ENCODE results near the gene MYO1B.

The MYO1B gene

DNA sequence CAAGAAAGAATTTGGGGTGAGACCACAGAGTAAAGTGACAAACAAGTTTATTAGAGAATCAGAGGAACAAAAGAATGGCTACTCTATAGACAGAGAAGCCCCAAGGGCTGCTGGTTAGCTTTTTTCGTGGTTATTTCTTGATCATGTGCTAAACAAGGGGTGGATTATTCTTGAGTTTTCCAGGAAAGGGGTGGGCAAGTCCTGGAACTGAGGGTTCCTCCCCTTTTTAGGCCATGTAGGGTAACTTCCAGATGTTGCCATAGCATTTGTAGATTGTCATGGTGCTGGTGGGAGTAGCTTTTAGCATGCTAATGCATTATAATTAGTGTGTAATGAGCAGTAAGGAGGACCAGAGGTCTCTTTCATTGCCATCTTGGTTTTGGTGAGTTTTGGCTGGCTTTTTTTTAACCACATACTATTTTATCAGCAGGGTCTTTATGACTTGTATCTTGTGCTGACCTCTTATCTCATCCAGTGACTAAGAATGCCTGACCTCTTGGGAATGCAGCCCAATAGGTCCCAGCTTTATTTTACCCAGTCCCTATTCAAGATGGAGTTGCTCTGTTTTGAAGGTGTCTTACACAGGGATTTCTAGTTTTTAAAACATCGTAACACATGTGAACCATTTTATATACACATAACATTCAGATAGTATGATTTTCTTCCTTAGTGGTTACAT lies 77.8 kb downstream of the MYO1B start:
- no peak for DNase-seq (ENCODE audit: low spot score)

- no peak for DNase-seq (ENCODE audit: low spot score)
Measured at GRCh38 chr2:191325651-191326365, 80.6 kb downstream of the MYO1B start.

DNA sequence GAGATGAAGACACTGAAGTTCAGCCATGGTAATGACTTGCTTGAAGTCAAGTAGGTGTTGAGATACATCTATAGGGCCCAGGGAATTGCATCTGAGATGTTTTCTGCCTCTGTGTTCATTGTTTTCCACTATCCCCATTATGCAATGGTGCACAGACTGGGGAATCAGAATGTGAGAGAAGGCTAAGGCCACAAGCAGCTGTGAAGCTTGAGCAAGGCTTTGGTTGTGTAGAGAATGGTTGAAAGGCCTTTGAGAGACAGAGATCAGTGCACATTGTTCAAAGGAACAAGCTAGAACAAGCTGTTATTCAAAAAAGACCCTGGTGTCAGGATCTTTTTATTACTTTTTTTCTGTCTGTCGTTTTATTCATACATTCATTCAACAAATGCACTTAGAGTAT lies 82.3 kb downstream of the MYO1B start:
- DNase-seq (ENCODE audit: low spot score), result no peak

DNA sequence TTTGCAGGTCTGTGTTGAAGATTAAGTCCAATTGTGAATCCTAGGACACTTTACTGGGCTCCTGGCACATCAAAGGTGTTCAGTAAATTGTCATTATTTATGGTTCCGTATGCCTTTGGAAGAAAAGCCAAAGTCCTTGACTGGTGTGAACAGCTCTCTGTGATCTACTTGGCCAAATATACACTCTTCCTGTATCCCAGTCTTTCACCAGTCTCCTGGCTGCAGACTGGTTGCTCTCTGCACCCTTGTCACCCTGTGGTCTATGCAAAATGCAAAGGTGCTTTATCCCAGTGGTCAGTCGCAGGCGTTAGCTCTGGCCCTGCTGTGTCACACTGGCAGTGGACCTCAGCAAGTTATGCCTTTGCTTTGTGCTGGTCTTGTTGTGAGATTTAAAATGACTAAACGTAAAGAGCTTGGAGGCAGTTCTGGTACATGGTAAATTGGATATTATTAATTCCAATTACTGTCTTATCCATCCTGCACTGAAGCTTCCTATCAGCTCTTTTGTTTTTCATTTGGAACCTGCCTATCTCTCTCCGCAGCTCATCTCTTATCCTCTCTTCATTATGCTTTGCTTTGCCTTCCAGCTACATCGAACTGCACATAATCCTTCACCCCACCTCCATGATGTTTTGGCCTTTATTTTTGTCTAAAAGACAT lies 83.1 kb downstream of the MYO1B start:
- no peak for DNase-seq (ENCODE audit: low spot score)

DNA sequence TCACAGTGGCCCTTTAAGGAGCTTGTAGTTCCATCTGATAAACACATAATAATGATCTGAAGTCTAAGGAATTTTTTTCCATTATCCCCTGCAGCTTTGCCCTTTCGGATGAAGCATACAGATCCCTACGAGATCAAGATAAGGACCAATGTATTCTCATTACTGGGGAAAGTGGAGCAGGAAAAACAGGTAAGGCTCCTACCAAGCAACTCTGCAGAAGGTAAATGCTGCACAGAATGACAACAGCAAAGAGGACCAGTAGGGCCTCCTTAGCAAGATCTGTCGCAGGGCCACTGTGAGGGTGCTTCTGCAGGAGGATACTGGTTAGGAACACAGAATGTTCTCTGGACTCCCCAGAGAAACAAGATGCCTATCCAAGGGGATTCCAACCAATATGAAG lies 84.6 kb downstream of the MYO1B start:
- DNase-seq (ENCODE audit: low spot score), result no peak

- DNase-seq (ENCODE audit: low spot score), result no peak
Measured at GRCh38 chr2:191333911-191334357, 88.7 kb downstream of the MYO1B start.

GRCh38 chr2:191335875-191336464 lies 90.8 kb downstream of the MYO1B start:
- DNase-seq (ENCODE audit: low spot score), result no peak

- no peak for DNase-seq (ENCODE audit: low spot score)
Measured at GRCh38 chr2:191341436-191341835, 96.2 kb downstream of the MYO1B start.

- no peak for DNase-seq (ENCODE audit: low spot score)
Measured at GRCh38 chr2:191343796-191344338, 98.7 kb downstream of the MYO1B start.

GRCh38 chr2:191345788-191346187 lies 100.6 kb downstream of the MYO1B start:
- DNase-seq (ENCODE audit: low spot score), result no peak

GRCh38 chr2:191347154-191347553 lies 102.0 kb downstream of the MYO1B start:
- no peak for DNase-seq (ENCODE audit: low spot score)

DNA sequence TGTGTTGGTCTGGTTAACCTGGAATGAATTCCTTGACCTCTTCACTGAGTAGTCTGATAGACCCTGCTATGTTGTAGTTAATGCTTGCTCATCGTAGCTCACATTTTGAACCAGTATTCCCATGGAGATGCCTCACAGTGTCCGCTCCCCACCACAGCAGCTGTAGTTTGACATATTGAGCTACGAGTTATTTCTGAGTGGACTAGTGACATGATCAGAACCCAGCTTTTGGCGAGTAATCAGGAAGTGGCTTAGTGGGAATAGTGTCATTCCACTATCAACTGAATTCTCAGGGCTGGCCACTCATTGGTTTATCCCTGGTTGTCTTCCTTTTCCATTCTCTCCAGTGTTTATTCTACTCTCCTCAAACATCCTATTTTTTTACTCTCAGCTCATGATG lies 102.7 kb downstream of the MYO1B start:
- DNase-seq (ENCODE audit: low spot score), result no peak

- DNase-seq (ENCODE audit: low spot score), result no peak
Measured at GRCh38 chr2:191349990-191350389, 104.8 kb downstream of the MYO1B start.

GRCh38 chr2:191350826-191351225 lies 105.6 kb downstream of the MYO1B start:
- DNase-seq (ENCODE audit: low spot score), result no peak

- no peak for DNase-seq (ENCODE audit: low spot score)
Measured at GRCh38 chr2:191351298-191351697, 106.1 kb downstream of the MYO1B start.

DNA sequence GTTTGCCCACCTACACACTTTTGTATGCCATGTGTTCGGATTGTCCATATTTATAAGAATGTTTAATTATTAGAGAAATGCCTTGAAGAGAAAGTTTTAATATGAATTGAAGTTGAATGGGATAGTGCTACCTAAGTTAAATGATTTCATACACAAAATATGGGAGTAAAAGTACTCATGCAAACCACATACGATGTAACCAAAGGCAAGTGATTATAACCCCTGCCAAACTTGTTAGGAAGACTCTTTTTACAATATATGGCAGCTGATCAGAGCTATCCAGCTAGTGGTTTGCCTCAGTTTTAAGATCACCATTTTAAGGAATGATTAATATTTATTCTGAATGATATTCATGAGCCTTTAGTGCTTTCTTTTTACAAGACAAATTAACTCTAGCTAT lies 106.7 kb downstream of the MYO1B start:
- DNase-seq (ENCODE audit: low spot score), result no peak

- no peak for DNase-seq (ENCODE audit: low spot score)
Measured at GRCh38 chr2:191352536-191352935, 107.3 kb downstream of the MYO1B start.

- DNase-seq (ENCODE audit: low spot score), result no peak
Measured at GRCh38 chr2:191355170-191355758, 110.1 kb downstream of the MYO1B start.

GRCh38 chr2:191357678-191358077 lies 112.5 kb downstream of the MYO1B start:
- DNase-seq (ENCODE audit: low spot score), result no peak

GRCh38 chr2:191358325-191359025 lies 113.3 kb downstream of the MYO1B start:
- no peak for DNase-seq (ENCODE audit: low spot score)

- DNase-seq (ENCODE audit: low spot score), result no peak
Measured at GRCh38 chr2:191359133-191359532, 113.9 kb downstream of the MYO1B start.

DNA sequence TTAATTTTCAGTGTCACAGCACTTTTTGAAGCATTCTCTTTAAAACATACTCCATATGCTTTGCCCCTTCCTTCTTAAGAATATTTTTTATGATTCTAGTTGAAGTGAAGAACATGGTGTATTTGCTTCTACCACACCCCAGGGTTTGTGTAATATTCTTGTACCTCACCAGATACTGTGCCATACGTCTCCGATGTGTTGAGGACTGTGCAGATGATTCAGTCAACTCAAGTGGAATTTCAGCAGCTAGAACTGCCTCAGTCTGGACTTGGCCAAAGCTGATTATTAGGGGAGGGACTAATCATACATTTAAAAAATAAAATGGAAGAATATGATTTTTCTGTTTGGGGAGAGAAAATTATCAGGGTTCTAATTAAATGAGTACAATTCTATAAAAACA lies 115.7 kb downstream of the MYO1B start:
- DNase-seq (ENCODE audit: low spot score), result no peak

All from CD4-positive, alpha-beta T cell treated with Interleukin-15 for 4 hours (primary cell).